Nephron (organoid): ENCODE data around the gene LLGL2.

ENCODE experiments used
- H3K27ac Mint-ChIP-seq, 3 experiments: 2 replicates each; pipeline ENCODE4 v1.8.0; 2020; ENCODE audit warnings: mixed read lengths in 3 of 3, mild to moderate bottlenecking in 2 of 3, moderate library complexity in 1 of 3
- H3K27me3 Mint-ChIP-seq: 2 replicates; pipeline ENCODE4 v1.8.0; 2021; ENCODE audit warnings: low read depth, mild to moderate bottlenecking, moderate library complexity, mixed read lengths
- H3K36me3 Mint-ChIP-seq: 2 replicates; pipeline ENCODE4 v1.8.0; 2020; ENCODE audit warnings: low read depth, mixed read lengths
- H3K4me1 Mint-ChIP-seq: 2 replicates; pipeline ENCODE4 v1.8.0; 2020; ENCODE audit warnings: mixed read lengths
- H3K4me3 Mint-ChIP-seq, 3 experiments: 2 replicates each; pipeline ENCODE4 v1.8.0; 2020; ENCODE audit warnings: mild to moderate bottlenecking in 3 of 3, mixed read lengths in 3 of 3, moderate library complexity in 2 of 3
- H3K9me3 Mint-ChIP-seq: 2 replicates; pipeline ENCODE4 v1.8.0; 2020; ENCODE audit warnings: mixed read lengths
- CTCF ChIP-seq, 3 experiments: fragments of 200-600 bp; sonication (generic); IDR thresholded peaks; one replicate each; pipeline ENCODE4 v1.5.0; 2021; ENCODE audit warnings: antibody characterized with exemption in 3 of 3; ENCODE audit not compliant: unreplicated experiment in 3 of 3

The LLGL2 gene

DNA sequence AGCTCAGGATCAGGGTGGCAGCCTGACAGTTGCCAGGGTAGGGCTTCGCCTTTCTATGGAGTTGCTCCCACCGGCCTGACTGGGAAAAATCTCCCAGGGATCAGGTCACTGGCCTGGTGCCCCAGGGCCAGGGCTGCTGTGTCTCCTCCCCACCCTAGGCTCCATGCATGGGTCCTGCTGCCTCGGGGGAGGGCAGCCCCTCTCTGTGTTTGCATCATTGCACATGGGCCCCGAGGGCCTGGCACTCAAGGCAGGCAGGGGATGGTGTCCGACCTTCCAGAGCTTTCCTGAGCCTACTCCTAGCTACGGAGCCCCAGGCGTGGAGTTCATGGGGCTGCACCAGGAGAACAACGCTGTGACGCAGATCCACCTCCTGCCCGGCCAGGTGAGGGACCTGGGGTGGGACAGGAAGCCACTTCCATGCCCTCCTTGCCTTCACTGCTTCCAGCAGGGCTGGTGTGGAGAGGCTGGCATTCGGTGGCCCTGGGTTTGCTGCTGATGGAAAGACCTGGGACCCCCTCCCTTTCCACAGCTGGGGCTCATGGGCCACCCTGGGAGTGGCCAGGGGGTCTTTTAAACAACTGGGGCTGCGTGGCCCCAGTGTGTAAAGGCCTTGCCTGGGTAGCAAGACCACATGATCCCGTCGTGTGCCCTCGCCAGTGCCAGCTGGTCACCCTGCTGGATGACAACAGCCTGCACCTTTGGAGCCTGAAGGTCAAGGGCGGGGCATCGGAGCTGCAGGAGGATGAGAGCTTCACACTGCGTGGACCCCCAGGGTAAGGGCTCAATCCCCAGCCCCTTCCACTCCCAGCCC is 32.6 kb downstream of the LLGL2 start:
- H3K9me3 Mint-ChIP-seq, result no peaks in the 10 kb centered on the region
- no peak overlapping the region for H3K4me3 Mint-ChIP-seq
- no peak for TF ChIP-seq CTCF (IDR thresholded peaks at IDR 0.05; ENCODE audit: unreplicated experiment in 3 of 3)
- H3K27me3 Mint-ChIP-seq, result no peaks in the 10 kb centered on the region
- H3K27ac Mint-ChIP-seq, result peak overlapping the region in 1 of 3 experiments; percentile 59
- H3K4me1 Mint-ChIP-seq, result peaks cover 15% of the 10 kb centered on the region
- no peaks in the 10 kb centered on the region for H3K36me3 Mint-ChIP-seq

DNA sequence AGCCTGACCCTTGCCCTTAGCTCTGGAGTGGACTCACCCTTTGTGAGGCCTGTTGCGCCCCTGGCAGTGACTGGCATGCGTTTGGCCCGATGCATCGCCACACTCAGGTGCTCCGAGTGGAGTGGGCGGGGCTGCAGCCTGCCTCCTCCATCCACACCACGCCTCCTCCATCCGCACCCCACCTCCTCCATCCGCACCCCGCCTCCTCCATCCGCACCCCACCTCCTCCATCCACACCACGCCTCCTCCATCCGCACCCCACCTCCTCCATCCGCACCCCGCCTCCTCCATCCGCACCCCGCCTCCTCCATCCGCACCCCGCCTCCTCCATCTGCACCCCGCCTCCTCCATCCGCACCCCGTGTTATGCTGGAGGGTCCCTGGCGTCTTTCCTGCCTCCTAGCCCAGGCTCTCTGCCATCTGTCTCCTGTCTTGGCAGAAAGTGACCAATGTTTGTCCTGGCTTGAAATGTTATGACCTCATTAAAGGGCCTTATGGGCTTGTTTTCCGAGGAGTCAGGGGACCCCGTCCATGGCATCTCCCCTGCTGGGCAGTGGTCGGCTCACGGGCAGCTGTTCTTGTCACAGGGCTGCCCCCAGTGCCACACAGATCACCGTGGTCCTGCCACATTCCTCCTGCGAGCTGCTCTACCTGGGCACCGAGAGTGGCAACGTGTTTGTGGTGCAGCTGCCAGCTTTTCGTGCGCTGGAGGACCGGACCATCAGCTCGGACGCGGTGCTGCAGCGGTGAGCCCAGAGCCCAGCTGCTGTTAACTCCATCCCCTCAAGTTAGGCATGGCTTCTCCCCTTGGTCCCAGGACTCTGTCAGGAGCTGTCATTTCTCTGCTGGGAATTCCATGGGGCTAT is 33.4 kb downstream of the LLGL2 start:
- Mint-ChIP-seq H3K27ac (peak overlapping the region in 2 of 3 experiments; percentile 12 to 68), H3K4me3 (peak overlapping the region in 1 of 3 experiments; percentile 7), H3K27me3 (no peaks in the 10 kb centered on the region), H3K4me1 (peaks cover 7% of the 10 kb centered on the region), H3K36me3 (no peaks in the 10 kb centered on the region), H3K9me3 (no peaks in the 10 kb centered on the region)
- TF ChIP-seq CTCF (IDR thresholded peaks at IDR 0.05; ENCODE audit: unreplicated experiment in 3 of 3), result no peak

- Mint-ChIP-seq H3K9me3 (no peaks in the 10 kb centered on the region), H3K27ac (peak overlapping the region in 1 of 3 experiments; percentile 6), H3K27me3 (no peaks in the 10 kb centered on the region), H3K36me3 (no peaks in the 10 kb centered on the region), H3K4me1 (peaks cover 7% of the 10 kb centered on the region), H3K4me3 (no peak overlapping the region)
- TF ChIP-seq CTCF (IDR thresholded peaks at IDR 0.05; ENCODE audit: unreplicated experiment in 3 of 3), result no peak
These were observed 34.5 kb downstream of the LLGL2 start for GRCh38 chr17:75559958-75560533.

- peaks cover 11% of the 10 kb centered on the region for H3K4me1 Mint-ChIP-seq
- no peaks in the 10 kb centered on the region for H3K9me3 Mint-ChIP-seq
- no peaks in the 10 kb centered on the region for H3K27me3 Mint-ChIP-seq
- H3K27ac Mint-ChIP-seq, result peak overlapping the region in 1 of 3 experiments; percentile 14
- no peak overlapping the region for H3K4me3 Mint-ChIP-seq
- H3K36me3 Mint-ChIP-seq, result peaks cover 5% of the 10 kb centered on the region
- TF ChIP-seq CTCF (IDR thresholded peaks at IDR 0.05; ENCODE audit: unreplicated experiment in 3 of 3), result no peak
These were observed 36.6 kb downstream of the LLGL2 start for GRCh38 chr17:75561927-75562603.

DNA sequence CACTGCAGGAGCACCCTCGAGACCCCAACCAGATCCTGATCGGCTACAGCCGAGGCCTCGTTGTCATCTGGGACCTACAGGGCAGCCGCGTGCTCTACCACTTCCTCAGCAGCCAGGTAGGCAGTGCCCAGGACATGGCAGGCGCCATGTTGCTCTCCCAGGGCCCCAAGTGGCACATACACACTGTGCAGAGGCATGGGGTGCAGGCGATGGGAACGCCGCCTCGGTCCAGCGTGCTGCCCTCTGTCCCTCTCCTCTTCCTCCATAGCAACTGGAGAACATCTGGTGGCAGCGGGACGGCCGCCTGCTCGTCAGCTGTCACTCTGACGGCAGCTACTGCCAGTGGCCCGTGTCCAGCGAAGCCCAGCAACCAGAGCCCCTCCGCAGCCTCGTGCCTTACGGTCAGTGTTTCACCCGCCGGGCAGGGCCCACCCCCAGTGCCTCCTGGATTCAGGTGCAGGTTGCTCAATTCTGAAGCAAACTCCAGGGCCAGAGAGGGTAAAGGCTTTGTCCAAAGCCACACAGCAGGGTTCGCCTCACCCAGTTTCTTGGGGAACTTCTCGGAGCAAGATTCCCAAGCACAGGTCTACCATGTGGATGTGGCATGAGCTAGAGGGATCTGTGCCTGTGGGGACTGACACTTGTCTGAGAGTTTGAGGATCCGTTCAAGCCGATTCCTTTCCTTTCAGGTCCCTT is 37.7 kb downstream of the LLGL2 start:
- no peaks in the 10 kb centered on the region for H3K9me3 Mint-ChIP-seq
- H3K36me3 Mint-ChIP-seq, result peaks cover 5% of the 10 kb centered on the region
- H3K27me3 Mint-ChIP-seq, result no peaks in the 10 kb centered on the region
- H3K4me1 Mint-ChIP-seq, result peaks cover 9% of the 10 kb centered on the region
- no peak overlapping the region for H3K4me3 Mint-ChIP-seq
- no peak overlapping the region for H3K27ac Mint-ChIP-seq
- no peak for TF ChIP-seq CTCF (IDR thresholded peaks at IDR 0.05; ENCODE audit: unreplicated experiment in 3 of 3)
